Measurements from ENCODE around the gene SLC29A3. TPM values are rescaled to one million over a fixed set of nuclear protein-coding genes. Genes with fewer than 3 reads are reported as not detected.
"Not testable (repeated sequence)": the region's sequence is repeated elsewhere in the genome, so short reads cannot be mapped to it uniquely, and the experiment has no call there.

The SLC29A3 gene
- total RNA-seq, 2 experiments from 2014 or later, result 4.3 TPM

GRCh38 chr10:71291528-71291900, 27.5 kb upstream of the SLC29A3 start:
- H3K9me3 Mint-ChIP-seq, result no peaks in the 10 kb centered on the region
- no peaks in the 10 kb centered on the region for H3K27me3 Mint-ChIP-seq
- H3K4me3 Mint-ChIP-seq, result no peak overlapping the region
- DNase-seq, result no peak
- no peaks in the 10 kb centered on the region for H3K36me3 Mint-ChIP-seq
- H3K27ac Mint-ChIP-seq, result no peak overlapping the region
- no peaks in the 10 kb centered on the region for H3K4me1 Mint-ChIP-seq

GRCh38 chr10:71292624-71293445, 26.2 kb upstream of the SLC29A3 start:
- Mint-ChIP-seq H3K9me3 (no peaks in the 10 kb centered on the region), H3K27me3 (no peaks in the 10 kb centered on the region), H3K4me1 (no peaks in the 10 kb centered on the region), H3K36me3 (no peaks in the 10 kb centered on the region), H3K27ac (no peak overlapping the region), H3K4me3 (no peak overlapping the region)
- no peak for DNase-seq

GRCh38 chr10:71293446-71294084, 25.5 kb upstream of the SLC29A3 start:
- DNase-seq, result no peak
- Mint-ChIP-seq H3K36me3 (no peaks in the 10 kb centered on the region), H3K27ac (no peak overlapping the region), H3K9me3 (no peaks in the 10 kb centered on the region), H3K27me3 (no peaks in the 10 kb centered on the region), H3K4me1 (no peaks in the 10 kb centered on the region), H3K4me3 (no peak overlapping the region)

GRCh38 chr10:71294091-71294561, 24.9 kb upstream of the SLC29A3 start:
- H3K27me3 Mint-ChIP-seq, result no peaks in the 10 kb centered on the region
- no peak overlapping the region for H3K27ac Mint-ChIP-seq
- DNase-seq, result no peak
- no peaks in the 10 kb centered on the region for H3K36me3 Mint-ChIP-seq
- no peaks in the 10 kb centered on the region for H3K9me3 Mint-ChIP-seq
- no peak overlapping the region for H3K4me3 Mint-ChIP-seq
- no peaks in the 10 kb centered on the region for H3K4me1 Mint-ChIP-seq

- no peak overlapping the region for H3K27ac Mint-ChIP-seq
- H3K27me3 Mint-ChIP-seq, result no peaks in the 10 kb centered on the region
- H3K9me3 Mint-ChIP-seq, result no peaks in the 10 kb centered on the region
- H3K4me1 Mint-ChIP-seq, result no peaks in the 10 kb centered on the region
- no peak overlapping the region for H3K4me3 Mint-ChIP-seq
- DNase-seq, result no peak
- H3K36me3 Mint-ChIP-seq, result no peaks in the 10 kb centered on the region
These were observed 24.2 kb upstream of the SLC29A3 start for GRCh38 chr10:71294856-71295255.

GRCh38 chr10:71295641-71296040, 23.4 kb upstream of the SLC29A3 start:
- no peak overlapping the region for H3K4me3 Mint-ChIP-seq
- H3K9me3 Mint-ChIP-seq, result no peaks in the 10 kb centered on the region
- H3K36me3 Mint-ChIP-seq, result no peaks in the 10 kb centered on the region
- no peaks in the 10 kb centered on the region for H3K4me1 Mint-ChIP-seq
- H3K27me3 Mint-ChIP-seq, result no peaks in the 10 kb centered on the region
- H3K27ac Mint-ChIP-seq, result no peak overlapping the region
- DNase-seq, result no peak

- no peak for DNase-seq
- no peak overlapping the region for H3K27ac Mint-ChIP-seq
These were observed 23.0 kb upstream of the SLC29A3 start for GRCh38 chr10:71296086-71296485.

GRCh38 chr10:71296811-71297210, 22.2 kb upstream of the SLC29A3 start:
- not testable (repeated sequence) for DNase-seq, H3K27ac Mint-ChIP-seq

More at GRCh38 chr10:71296086-71296485, 23.0 kb upstream of the SLC29A3 start:
- Mint-ChIP-seq H3K4me1 (no peaks in the 10 kb centered on the region), H3K4me3 (no peak overlapping the region), H3K36me3 (no peaks in the 10 kb centered on the region), H3K9me3 (no peaks in the 10 kb centered on the region), H3K27me3 (no peaks in the 10 kb centered on the region)

GRCh38 chr10:71297343-71297742, 21.7 kb upstream of the SLC29A3 start:
- Mint-ChIP-seq H3K27me3 (no peaks in the 10 kb centered on the region), H3K27ac (no peak overlapping the region)

More at GRCh38 chr10:71296811-71297210, 22.2 kb upstream of the SLC29A3 start:
- not testable (repeated sequence) for H3K27me3 Mint-ChIP-seq, H3K9me3 Mint-ChIP-seq, H3K4me1 Mint-ChIP-seq, H3K4me3 Mint-ChIP-seq, H3K36me3 Mint-ChIP-seq

GRCh38 chr10:71299071-71299785, 19.8 kb upstream of the SLC29A3 start:
- H3K36me3 Mint-ChIP-seq, result no peaks in the 10 kb centered on the region
- no peaks in the 10 kb centered on the region for H3K27me3 Mint-ChIP-seq
- H3K4me1 Mint-ChIP-seq, result no peaks in the 10 kb centered on the region
- no peak overlapping the region for H3K4me3 Mint-ChIP-seq
- no peak overlapping the region for H3K27ac Mint-ChIP-seq
- no peak for DNase-seq
- H3K9me3 Mint-ChIP-seq, result no peaks in the 10 kb centered on the region

More at GRCh38 chr10:71297343-71297742, 21.7 kb upstream of the SLC29A3 start:
- DNase-seq, result no peak
- Mint-ChIP-seq H3K36me3 (no peaks in the 10 kb centered on the region), H3K4me3 (no peak overlapping the region), H3K4me1 (no peaks in the 10 kb centered on the region), H3K9me3 (no peaks in the 10 kb centered on the region)

GRCh38 chr10:71300555-71301370, 18.3 kb upstream of the SLC29A3 start:
- DNase-seq, result no peak
- Mint-ChIP-seq H3K9me3 (no peaks in the 10 kb centered on the region), H3K4me3 (no peak overlapping the region), H3K4me1 (no peaks in the 10 kb centered on the region), H3K36me3 (no peaks in the 10 kb centered on the region), H3K27me3 (no peaks in the 10 kb centered on the region), H3K27ac (no peak overlapping the region)

GRCh38 chr10:71301371-71301916, 17.6 kb upstream of the SLC29A3 start:
- DNase-seq, result no peak
- Mint-ChIP-seq H3K36me3 (no peaks in the 10 kb centered on the region), H3K4me1 (no peaks in the 10 kb centered on the region), H3K4me3 (no peak overlapping the region), H3K27me3 (no peaks in the 10 kb centered on the region), H3K9me3 (no peaks in the 10 kb centered on the region), H3K27ac (no peak overlapping the region)

- H3K27me3 Mint-ChIP-seq, result no peaks in the 10 kb centered on the region
- H3K4me1 Mint-ChIP-seq, result no peaks in the 10 kb centered on the region
- no peak overlapping the region for H3K4me3 Mint-ChIP-seq
These were observed 16.6 kb upstream of the SLC29A3 start for GRCh38 chr10:71302451-71302850.

GRCh38 chr10:71302874-71303568, 16.0 kb upstream of the SLC29A3 start:
- H3K27me3 Mint-ChIP-seq, result no peaks in the 10 kb centered on the region
- H3K27ac Mint-ChIP-seq, result no peak overlapping the region
- no peaks in the 10 kb centered on the region for H3K4me1 Mint-ChIP-seq
- H3K9me3 Mint-ChIP-seq, result no peaks in the 10 kb centered on the region
- no peak overlapping the region for H3K4me3 Mint-ChIP-seq
- H3K36me3 Mint-ChIP-seq, result no peaks in the 10 kb centered on the region
- no peak for DNase-seq

More at GRCh38 chr10:71302451-71302850, 16.6 kb upstream of the SLC29A3 start:
- DNase-seq, result no peak
- Mint-ChIP-seq H3K27ac (no peak overlapping the region), H3K36me3 (no peaks in the 10 kb centered on the region), H3K9me3 (no peaks in the 10 kb centered on the region)
